AG04449 (cell line): ENCODE data around the gene UFSP2.

Experiments used
- CTCF ChIA-PET: fragments of 350-600 bp; formaldehyde crosslinking; extraction: SDS; loops from one replicate; lab custom pipeline; 2021; ENCODE audit warnings: antibody characterized with exemption; lab: Yijun Ruan, JAX
- POLR2A ChIA-PET: fragments of 400-600, 350-600 bp; formaldehyde crosslinking; extraction: SDS; loops from one replicate; lab custom pipeline; 2020; ENCODE audit warnings: antibody characterized with exemption, inconsistent platforms; lab: Yijun Ruan, JAX
- DNase-seq: peaks from one replicate; pipeline ENCODE4 v3.0.0-alpha.2; 2010; ENCODE audit warnings: low read depth, low spot score
- H3K4me3 ChIP-seq: 2 replicates; pipeline ENCODE4 v1.5.1; 2011; ENCODE audit warnings: low read depth, mild to moderate bottlenecking, control low read depth, low read length
- CTCF ChIP-seq: IDR thresholded peaks from one replicate; pipeline ENCODE4 v1.5.1; 2011; ENCODE audit warnings: mild to moderate bottlenecking, moderate library complexity, low read length, control low read depth, inconsistent platforms; ENCODE audit not compliant: insufficient read depth; ENCODE audit errors: missing control alignments

Gene UFSP2

GRCh38 chr4:185358514-185358913 lies 67.2 kb downstream of the UFSP2 start:
- no peak for TF ChIP-seq CTCF
- peak; percentile 24 for DNase-seq
- ChIA-PET POLR2A (no interaction called here), CTCF (interaction anchor here (0.9 kb wide), 2 partner anchors 15 to 240 kb away, joined by 3 read pairs; no protein-coding TSS in a partner anchor)
- H3K4me3 ChIP-seq, result no peak overlapping the region

GRCh38 chr4:185357733-185358440 lies 67.9 kb downstream of the UFSP2 start:
- POLR2A ChIA-PET, result no interaction called here
- no peak for TF ChIP-seq CTCF
- CTCF ChIA-PET, result interaction anchor here (0.5 to 0.9 kb wide), 2 partner anchors 177 to 241 kb away, joined by 3 to 4 read pairs; no protein-coding TSS in a partner anchor
- no peak overlapping the region for H3K4me3 ChIP-seq
- DNase-seq, result no peak

GRCh38 chr4:185357211-185357610 lies 68.6 kb downstream of the UFSP2 start:
- ChIA-PET POLR2A (no interaction called here), CTCF (interaction anchor here (0.5 kb wide), 1 partner anchor 176 kb away, joined by 4 read pairs; no protein-coding TSS in a partner anchor)
- DNase-seq, result no peak
- H3K4me3 ChIP-seq, result no peak overlapping the region
- no peak for TF ChIP-seq CTCF

- no peak for TF ChIP-seq CTCF
- ChIA-PET POLR2A (no interaction called here), CTCF (no interaction called here)
- no peak overlapping the region for H3K4me3 ChIP-seq
- DNase-seq, result no peak
Observed at GRCh38 chr4:185352741-185353140, 73.0 kb downstream of the UFSP2 start.

GRCh38 chr4:185352202-185352601 lies 73.6 kb downstream of the UFSP2 start:
- DNase-seq, result no peak
- no peak for TF ChIP-seq CTCF
- H3K4me3 ChIP-seq, result no peak overlapping the region
- POLR2A ChIA-PET, result no interaction called here
- CTCF ChIA-PET, result no interaction called here

- ChIA-PET POLR2A (no interaction called here), CTCF (interaction anchor here (1.4 kb wide), 1 partner anchor 48 kb away, joined by 3 read pairs; no protein-coding TSS in a partner anchor)
- no peak for DNase-seq
- no peak overlapping the region for H3K4me3 ChIP-seq
- TF ChIP-seq CTCF, result no peak
Observed at GRCh38 chr4:185351691-185352090, 74.1 kb downstream of the UFSP2 start.
